Spleen (tissue), 11 donors: ENCODE results near the gene SHISA4. TPM values are rescaled to one million over a fixed set of nuclear protein-coding genes. Genes with fewer than 3 reads are reported as not detected.

ENCODE experiments used
- DNase-seq: peaks from one replicate; pipeline ENCODE4 v3.0.0-alpha.2; 2020
- H3K27ac ChIP-seq, 8 donors: fragments of 200-600 bp; sonication (generic) in 7 of 8; 1 replicate in 4 of 8; 2 replicates in 4 of 8; pipeline versions ENCODE4 v1.5.0 to v1.8.0; 2016 to 2021; ENCODE audit warnings: inconsistent platforms in 4 of 8, mild to moderate bottlenecking in 4 of 8, moderate library complexity in 1 of 8
- H3K27me3 ChIP-seq, 7 donors: fragments of 200-600 bp; sonication (generic) in 6 of 7; replicated peaks in 1 of 7; 1 replicate in 4 of 7; 2 replicates in 3 of 7; pipeline versions ENCODE4 v1.5.0 to v1.8.0; 2016 to 2021; ENCODE audit warnings: inconsistent platforms in 3 of 7, mild to moderate bottlenecking in 1 of 7
- H3K36me3 ChIP-seq, 6 donors: fragments of 200-600 bp; sonication (generic) in 5 of 6; 1 replicate in 4 of 6; 2 replicates in 2 of 6; pipeline versions ENCODE4 v1.5.0 to v1.8.0; 2016 to 2021; ENCODE audit warnings: inconsistent platforms in 2 of 6
- H3K4me1 ChIP-seq, 6 donors: fragments of 200-600 bp; sonication (generic) in 5 of 6; 1 replicate in 3 of 6; 2 replicates in 3 of 6; pipeline versions ENCODE4 v1.5.0 to v1.8.0; 2016 to 2021; ENCODE audit warnings: inconsistent platforms in 3 of 6
- H3K4me3 ChIP-seq, 8 donors: fragments of 200-600 bp; sonication (generic) in 7 of 8; 1 replicate in 4 of 8; 2 replicates in 4 of 8; pipeline versions ENCODE4 v1.5.0 to v1.8.0; 2016 to 2021; ENCODE audit warnings: inconsistent platforms in 4 of 8, mild to moderate bottlenecking in 4 of 8, moderate library complexity in 2 of 8
- H3K9me3 ChIP-seq, 8 donors: fragments of 200-600 bp; sonication (generic) in 7 of 8; 1 replicate in 4 of 8; 2 replicates in 4 of 8; pipeline versions ENCODE4 v1.5.0 to v1.8.0; 2016 to 2021; ENCODE audit warnings: inconsistent platforms in 4 of 8
- POLR2A ChIP-seq, 3 donors: fragments of 450-650 bp; IDR thresholded peaks; one replicate each; pipeline ENCODE4 v1.5.1; 2017; ENCODE audit warnings: antibody characterized with exemption in 3 of 3, mild to moderate bottlenecking in 1 of 3
- POLR2AphosphoS5 ChIP-seq, 3 donors: sonication (generic); formaldehyde crosslinking; IDR thresholded peaks; one replicate each; pipeline ENCODE4 v1.5.1; 2017; ENCODE audit warnings: antibody characterized with exemption in 3 of 3
- WGBS, 5 donors: extraction: QIAGEN DNeasy Blood & Tissue Kit in 3 of 5; methylation state at CpG; one replicate each; pipeline versions ENCODE4 v1.1.5 to v1.1.7; 2013 to 2018; 5-methylcytosine and 5-hydroxymethylcytosine counted together
- intact Hi-C: fragments of 100-400 bp; cut with DNase I; formaldehyde crosslinking; loops from one replicate; pipeline ENCODE4 v1.15.0; 2023; ENCODE audit warnings: low total_unique reads
- polyA plus RNA-seq, 3 donors: library from polyadenylated mRNA; stranded (reverse); fragments of 200-250 nt; gene quantifications; one replicate each; pipeline ENCODE4 v1.2.1, GENCODE V29; 2013
- total RNA-seq, 7 donors: library from RNA; depleted of rRNA in 3 of 7; stranded (reverse); fragments of >200 nt in 3 of 7; fragmentation: NEBNext Ultra II Directional in 4 of 7; extraction: Animal tissue kit (Norgen Biotek cat#: 25700) in 4 of 7; gene quantifications; one replicate each; pipeline versions ENCODE4 v1.1.0 to v1.2.1, GENCODE V29; 2016 to 2021
- TF ChIP-seq, protein P1 (sequence below), 11 experiments: fragments of 200-600 bp in 7 of 11; fragments of 450-650 bp in 4 of 11; sonication (generic) in 4 of 11; IDR thresholded peaks in 8 of 11; conservative IDR thresholded peaks in 3 of 11; 1 replicate in 7 of 11; 2 replicates in 4 of 11; pipeline versions ENCODE4 v1.4.0 to v1.8.0; 2016 to 2021; ENCODE audit warnings: antibody characterized with exemption in 11 of 11, inconsistent platforms in 4 of 11, mild to moderate bottlenecking in 1 of 11
- donor health status: healthy with polysubstance abuse.
- donor health status: DM: no; HTN: no; CAD: no; lungs with moderate emphysema.
- donor health status: DM: no; HTN: no; CAD: no.
- donor health status: Bipolar disorder and iron deficiency.
- donor health status: healthy.
- donor health status: DM: no; HTN: no; CAD: no.
- donor health status: DM: yes; HTN: yes; CAD: no.

Gene SHISA4
- total and polyA plus RNA-seq, 10 donors = 3.2 to 13.3 (median 6.2) TPM

DNA sequence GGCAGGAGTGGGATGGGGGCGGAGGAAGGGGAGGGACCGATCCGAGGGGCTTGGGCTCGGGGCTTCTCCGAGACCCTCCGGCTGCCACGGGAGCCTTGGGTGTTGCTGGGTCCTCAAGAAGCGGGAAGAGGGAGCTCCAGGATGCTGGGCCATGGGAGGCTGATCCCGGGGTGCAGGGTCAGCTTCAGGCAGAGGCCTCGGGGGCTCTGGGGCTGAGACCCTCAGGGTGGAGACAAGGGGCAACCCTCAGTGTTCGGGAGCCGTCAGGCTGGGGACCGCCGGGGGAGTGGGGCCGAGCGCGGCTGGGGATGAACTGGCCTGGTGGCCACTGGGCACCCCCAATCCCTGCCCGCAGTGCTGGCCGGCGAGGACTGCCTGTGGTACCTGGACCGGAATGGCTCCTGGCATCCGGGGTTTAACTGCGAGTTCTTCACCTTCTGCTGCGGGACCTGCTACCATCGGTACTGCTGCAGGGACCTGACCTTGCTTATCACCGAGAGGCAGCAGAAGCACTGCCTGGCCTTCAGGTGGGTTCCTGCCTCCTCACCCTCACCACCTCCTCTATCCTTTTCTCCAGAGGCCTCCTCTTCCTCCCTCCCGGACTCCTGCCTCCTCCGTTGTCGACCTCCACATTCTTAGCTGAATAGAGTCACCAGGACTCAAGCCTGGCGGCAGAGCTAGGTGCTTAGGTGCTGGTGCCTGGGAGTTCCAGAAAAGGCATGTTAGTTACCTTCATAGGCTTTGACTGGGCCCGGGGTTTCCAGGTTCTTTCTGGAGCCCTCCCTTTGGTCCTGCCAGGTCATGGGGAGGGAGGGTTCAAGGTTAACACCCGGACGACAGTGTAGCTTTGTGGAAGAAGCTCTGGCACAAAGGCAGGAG, 631 bp downstream of the SHISA4 start:
- peaks cover 0 to 57% (median 18%) of the 10 kb centered on the region in 7 donors for H3K27me3 ChIP-seq
- 21 to 30% (median 28%) methylated on average over 21 to 33 of the region's 33 CpGs for WGBS, 5 donors
- no peak for TF ChIP-seq POLR2AphosphoS5 (IDR thresholded peaks at IDR 0.05)
- no peak for TF ChIP-seq POLR2A (IDR thresholded peaks at IDR 0.05)
- TF ChIP-seq, protein P1, sequence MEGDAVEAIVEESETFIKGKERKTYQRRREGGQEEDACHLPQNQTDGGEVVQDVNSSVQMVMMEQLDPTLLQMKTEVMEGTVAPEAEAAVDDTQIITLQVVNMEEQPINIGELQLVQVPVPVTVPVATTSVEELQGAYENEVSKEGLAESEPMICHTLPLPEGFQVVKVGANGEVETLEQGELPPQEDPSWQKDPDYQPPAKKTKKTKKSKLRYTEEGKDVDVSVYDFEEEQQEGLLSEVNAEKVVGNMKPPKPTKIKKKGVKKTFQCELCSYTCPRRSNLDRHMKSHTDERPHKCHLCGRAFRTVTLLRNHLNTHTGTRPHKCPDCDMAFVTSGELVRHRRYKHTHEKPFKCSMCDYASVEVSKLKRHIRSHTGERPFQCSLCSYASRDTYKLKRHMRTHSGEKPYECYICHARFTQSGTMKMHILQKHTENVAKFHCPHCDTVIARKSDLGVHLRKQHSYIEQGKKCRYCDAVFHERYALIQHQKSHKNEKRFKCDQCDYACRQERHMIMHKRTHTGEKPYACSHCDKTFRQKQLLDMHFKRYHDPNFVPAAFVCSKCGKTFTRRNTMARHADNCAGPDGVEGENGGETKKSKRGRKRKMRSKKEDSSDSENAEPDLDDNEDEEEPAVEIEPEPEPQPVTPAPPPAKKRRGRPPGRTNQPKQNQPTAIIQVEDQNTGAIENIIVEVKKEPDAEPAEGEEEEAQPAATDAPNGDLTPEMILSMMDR (IDR thresholded peaks at IDR 0.05 in 8 of 11, conservative IDR thresholded peaks at IDR 0.05 in 3 of 11) = no peak
- H3K36me3 ChIP-seq = no peaks in the 10 kb centered on the region
- peak overlapping the region; percentile 48 to 77 (median 59) for H3K4me3 ChIP-seq
- H3K27ac ChIP-seq = peak overlapping the region in 5 of 8 donors; percentile 12 to 66 (median 53)
- no peaks in the 10 kb centered on the region for H3K9me3 ChIP-seq
- peak; percentile 75 for DNase-seq
- peaks cover 5 to 30% (median 20%) of the 10 kb centered on the region in 6 donors for H3K4me1 ChIP-seq
- intact Hi-C loops = no loop called here

DNA sequence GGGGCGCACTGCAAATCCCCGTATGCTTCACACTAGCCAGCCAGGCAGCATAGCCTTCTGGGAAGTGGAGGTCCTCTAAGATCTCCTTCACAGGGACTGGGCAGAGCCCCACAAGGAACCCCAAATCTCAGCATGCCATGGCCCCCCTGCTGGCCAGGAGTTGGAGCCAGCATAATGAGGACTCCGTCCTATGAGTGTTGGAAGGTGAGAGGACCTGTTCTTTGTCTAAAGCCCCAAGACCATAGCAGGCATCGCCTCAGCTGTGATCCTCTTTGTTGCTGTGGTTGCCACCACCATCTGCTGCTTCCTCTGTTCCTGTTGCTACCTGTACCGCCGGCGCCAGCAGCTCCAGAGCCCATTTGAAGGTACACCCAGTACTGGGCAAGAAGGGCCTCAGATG, 1.5 kb downstream of the SHISA4 start:
- Histone ChIP-seq H3K4me1 (peaks cover 5 to 27% (median 18%) of the 10 kb centered on the region in 6 donors), H3K27ac (no peak overlapping the region), H3K4me3 (no peak overlapping the region), H3K27me3 (peaks cover 0 to 57% (median 18%) of the 10 kb centered on the region in 7 donors), H3K36me3 (no peaks in the 10 kb centered on the region), H3K9me3 (no peaks in the 10 kb centered on the region)
- TF ChIP-seq, protein P1 (IDR thresholded peaks at IDR 0.05 in 8 of 11, conservative IDR thresholded peaks at IDR 0.05 in 3 of 11) = no peak
- TF ChIP-seq POLR2A (IDR thresholded peaks at IDR 0.05) (no peak), POLR2AphosphoS5 (IDR thresholded peaks at IDR 0.05) (no peak)
- 80 to 87% (median 86%) methylated on average over 3 to 7 of the region's 7 CpGs for WGBS, 5 donors
- peak; percentile 32 for DNase-seq
- intact Hi-C loops = no loop called here

DNA sequence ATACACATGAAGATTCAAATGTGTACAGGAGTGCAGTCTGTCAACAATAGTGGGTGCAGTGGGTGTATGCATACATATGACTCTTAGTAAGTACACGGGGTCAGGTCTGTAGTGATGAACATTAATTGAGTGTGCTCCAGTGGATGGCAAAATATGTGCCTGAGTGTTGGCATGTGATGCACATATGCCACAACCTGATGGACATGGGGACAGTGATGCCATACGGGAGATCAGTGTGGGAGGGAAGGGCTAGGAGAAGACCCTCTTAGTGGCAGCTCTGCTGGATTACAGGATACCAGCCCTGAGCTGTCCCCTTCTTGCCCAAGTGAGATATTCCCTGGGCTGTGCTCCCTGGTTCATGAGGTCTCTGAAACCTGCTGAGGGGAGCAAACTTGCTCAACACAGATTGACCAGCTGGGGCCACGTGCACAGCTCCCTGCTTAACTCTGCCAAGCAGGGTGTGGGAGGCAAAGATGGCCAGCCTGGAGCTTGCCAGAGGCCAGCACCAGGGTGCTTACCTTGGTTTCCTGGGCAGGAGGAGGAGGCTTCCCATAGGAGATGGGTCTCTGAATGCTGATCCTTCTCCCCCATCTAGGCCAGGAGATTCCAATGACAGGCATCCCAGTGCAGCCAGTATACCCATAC, 2.2 kb downstream of the SHISA4 start:
- peak; percentile 33 for DNase-seq
- TF ChIP-seq, protein P1 (IDR thresholded peaks at IDR 0.05 in 8 of 11, conservative IDR thresholded peaks at IDR 0.05 in 3 of 11) = no peak
- TF ChIP-seq POLR2A (IDR thresholded peaks at IDR 0.05) = no peak
- no peak for TF ChIP-seq POLR2AphosphoS5 (IDR thresholded peaks at IDR 0.05)
- no peak overlapping the region for H3K4me3 ChIP-seq
- WGBS, 5 donors = 76 to 88% (median 80%) methylated on average over 2 to 3 of the region's 3 CpGs
- H3K9me3 ChIP-seq = no peaks in the 10 kb centered on the region
- intact Hi-C loops = no loop called here
- H3K4me1 ChIP-seq = peaks cover 5 to 31% (median 19%) of the 10 kb centered on the region in 6 donors
- H3K27ac ChIP-seq = no peak overlapping the region
- H3K36me3 ChIP-seq = no peaks in the 10 kb centered on the region
- peaks cover 0 to 57% (median 18%) of the 10 kb centered on the region in 7 donors for H3K27me3 ChIP-seq
